Right lobe of liver (tissue), 4 donors: ENCODE results near the gene PI4K2B.

Experiments used
- CTCF ChIP-seq, 4 donors: fragments of 200-600 bp in 3 of 4; fragments of 450-650 bp in 1 of 4; IDR thresholded peaks; one replicate each; pipeline versions ENCODE4 v1.5.1 to v1.8.0; 2016 to 2022; ENCODE audit warnings: antibody characterized with exemption in 4 of 4, mild to moderate bottlenecking in 2 of 4
- POLR2A ChIP-seq: fragments of 450-650 bp; IDR thresholded peaks from one replicate; pipeline ENCODE4 v1.6.1; 2017; ENCODE audit warnings: antibody characterized with exemption, mild to moderate bottlenecking
- donor health status: DM: no; HTN: no; CAD: no.
- donor health status: DM: no; HTN: no; CAD: no.
- donor health status: DM: no; HTN: yes; CAD: no.

- TF ChIP-seq CTCF (IDR thresholded peaks at IDR 0.05) = no peak
- TF ChIP-seq POLR2A = no peak
Measured at GRCh38 chr4:25245181-25245580, 11.3 kb downstream of the PI4K2B start.
